RWPE1 (cell line): ENCODE data around the gene SLC20A1.
A peak's percentile ranks its signal among the peaks of the same experiment; 100 is the strongest.

Source experiments
- CTCF ChIA-PET: fragments of 350-600 bp; sonication (Branson Sonifier 250); formaldehyde crosslinking; extraction: SDS; loops from one replicate; lab custom pipeline; 2021; lab: Yijun Ruan, JAX
- POLR2A ChIA-PET: fragments of 400-600 bp; formaldehyde crosslinking; extraction: SDS; loops from one replicate; lab custom pipeline; 2020; ENCODE audit warnings: antibody characterized with exemption; ENCODE audit not compliant: low non-redundant PET; lab: Yijun Ruan, JAX
- DNase-seq: peaks from one replicate; pipeline ENCODE4 v3.0.0; 2012; ENCODE audit warnings: low spot score
- H3K27ac ChIP-seq: fragments of 450-650 bp; 2 replicates; pipeline ENCODE4 v1.5.1; 2017
- TF ChIP-seq, protein P1 (sequence below): fragments of 450-650 bp; conservative IDR thresholded peaks from 2 replicates; pipeline ENCODE4 v1.5.1; 2017; ENCODE audit warnings: low read depth, mild to moderate bottlenecking

Gene SLC20A1

DNA sequence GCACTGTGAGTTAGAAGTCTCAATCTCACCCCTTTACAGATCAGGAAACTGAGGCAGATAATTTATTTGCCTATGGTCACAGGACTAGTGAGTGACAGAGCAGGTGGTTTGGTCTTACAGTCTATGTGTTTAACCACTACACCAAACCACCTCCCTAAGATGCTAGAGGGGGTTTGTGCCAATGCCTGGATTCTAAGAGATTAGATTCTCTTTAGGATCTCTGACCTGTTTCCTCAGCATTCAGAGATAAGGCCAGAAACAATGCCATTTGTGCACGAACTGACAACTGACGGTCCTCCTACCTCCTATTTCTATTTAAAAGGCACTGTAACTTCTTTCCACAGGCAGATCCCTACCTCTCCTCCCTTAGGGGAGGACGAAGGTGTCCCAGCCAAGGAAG lies 2.3 kb upstream of the SLC20A1 start:
- TF ChIP-seq, protein P1, sequence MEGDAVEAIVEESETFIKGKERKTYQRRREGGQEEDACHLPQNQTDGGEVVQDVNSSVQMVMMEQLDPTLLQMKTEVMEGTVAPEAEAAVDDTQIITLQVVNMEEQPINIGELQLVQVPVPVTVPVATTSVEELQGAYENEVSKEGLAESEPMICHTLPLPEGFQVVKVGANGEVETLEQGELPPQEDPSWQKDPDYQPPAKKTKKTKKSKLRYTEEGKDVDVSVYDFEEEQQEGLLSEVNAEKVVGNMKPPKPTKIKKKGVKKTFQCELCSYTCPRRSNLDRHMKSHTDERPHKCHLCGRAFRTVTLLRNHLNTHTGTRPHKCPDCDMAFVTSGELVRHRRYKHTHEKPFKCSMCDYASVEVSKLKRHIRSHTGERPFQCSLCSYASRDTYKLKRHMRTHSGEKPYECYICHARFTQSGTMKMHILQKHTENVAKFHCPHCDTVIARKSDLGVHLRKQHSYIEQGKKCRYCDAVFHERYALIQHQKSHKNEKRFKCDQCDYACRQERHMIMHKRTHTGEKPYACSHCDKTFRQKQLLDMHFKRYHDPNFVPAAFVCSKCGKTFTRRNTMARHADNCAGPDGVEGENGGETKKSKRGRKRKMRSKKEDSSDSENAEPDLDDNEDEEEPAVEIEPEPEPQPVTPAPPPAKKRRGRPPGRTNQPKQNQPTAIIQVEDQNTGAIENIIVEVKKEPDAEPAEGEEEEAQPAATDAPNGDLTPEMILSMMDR: no peak
- ChIA-PET CTCF (interaction anchor here (0.6 to 1.7 kb wide), 2 partner anchors 17 to 43 kb away, joined by 4 to 6 read pairs; no protein-coding TSS in a partner anchor), POLR2A (no interaction called here)
- DNase-seq: no peak
- H3K27ac ChIP-seq: peak overlapping the region; percentile 50

DNA sequence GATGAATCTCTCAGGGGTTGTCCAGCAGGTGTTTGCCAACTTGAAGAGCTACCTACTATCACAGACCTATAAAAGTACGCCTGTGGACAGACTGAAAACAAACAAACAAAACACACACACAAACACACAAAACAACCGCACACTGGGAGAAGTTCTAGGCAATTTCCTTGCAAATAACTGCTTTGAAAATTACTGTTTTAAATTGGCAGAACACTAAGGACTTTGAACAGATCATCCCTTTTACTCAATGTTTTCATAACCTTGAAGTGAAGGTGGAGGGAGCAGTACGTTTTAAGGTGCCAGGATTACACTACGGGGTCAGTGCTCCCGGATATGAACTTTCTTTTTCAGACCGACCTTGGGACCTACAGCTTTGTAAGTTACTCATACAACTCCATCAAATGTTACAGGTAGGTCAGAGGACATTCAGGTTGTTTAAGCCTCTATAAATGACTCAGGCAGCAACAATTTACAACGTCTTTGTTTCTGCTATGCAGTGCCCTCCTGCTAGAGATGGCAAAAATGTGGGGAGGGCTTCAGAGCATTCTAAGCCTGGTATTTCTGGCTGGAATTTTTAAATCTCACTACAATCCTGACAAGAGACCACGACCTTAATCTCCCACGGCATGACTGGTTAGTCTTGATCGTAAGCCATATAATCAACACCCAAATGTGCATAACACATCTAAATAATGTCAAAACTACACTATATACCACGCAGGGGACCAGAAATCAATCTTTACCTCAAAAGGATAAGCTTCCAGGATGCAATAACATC lies 1.4 kb upstream of the SLC20A1 start:
- TF ChIP-seq, protein P1: no peak
- CTCF ChIA-PET: interaction anchor here (0.6 to 1.7 kb wide), 5 partner anchors 18 to 399 kb away, joined by 3 to 6 read pairs (median 3); no protein-coding TSS in a partner anchor
- peak overlapping the region; percentile 95 for H3K27ac ChIP-seq
- POLR2A ChIA-PET: interaction anchor here (0.5 to 2.5 kb wide), 3 partner anchors 19 to 668 kb away, joined by 3 to 11 read pairs (median 3); no protein-coding TSS in a partner anchor
- peak; percentile 86 for DNase-seq

DNA sequence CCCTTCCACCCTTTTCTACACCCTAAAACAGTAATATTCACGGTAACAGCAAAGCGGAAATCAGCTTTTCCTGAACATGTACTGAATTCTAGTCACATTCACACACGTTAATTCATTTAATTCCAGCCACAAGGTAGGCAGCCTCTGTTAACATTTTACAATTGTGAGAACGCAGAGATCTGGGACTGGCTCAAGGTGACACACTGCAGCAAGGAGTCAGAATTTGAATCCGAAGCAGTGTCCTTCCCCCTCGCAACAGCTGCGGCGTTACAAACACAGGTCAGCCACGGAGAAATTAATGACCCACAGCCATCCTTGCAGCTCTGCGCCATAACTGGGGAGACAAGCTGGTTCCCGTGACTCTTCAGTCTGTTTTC lies 818 bp upstream of the SLC20A1 start:
- CTCF ChIA-PET: interaction anchor here (0.6 to 1.7 kb wide), 8 partner anchors 19 to 399 kb away, joined by 3 to 6 read pairs (median 3); no protein-coding TSS in a partner anchor
- POLR2A ChIA-PET: interaction anchor here (0.5 to 2.5 kb wide), 5 partner anchors 18 to 669 kb away, joined by 3 to 11 read pairs (median 7); no protein-coding TSS in a partner anchor
- DNase-seq: no peak
- H3K27ac ChIP-seq: peak overlapping the region; percentile 95
- TF ChIP-seq, protein P1: no peak

DNA sequence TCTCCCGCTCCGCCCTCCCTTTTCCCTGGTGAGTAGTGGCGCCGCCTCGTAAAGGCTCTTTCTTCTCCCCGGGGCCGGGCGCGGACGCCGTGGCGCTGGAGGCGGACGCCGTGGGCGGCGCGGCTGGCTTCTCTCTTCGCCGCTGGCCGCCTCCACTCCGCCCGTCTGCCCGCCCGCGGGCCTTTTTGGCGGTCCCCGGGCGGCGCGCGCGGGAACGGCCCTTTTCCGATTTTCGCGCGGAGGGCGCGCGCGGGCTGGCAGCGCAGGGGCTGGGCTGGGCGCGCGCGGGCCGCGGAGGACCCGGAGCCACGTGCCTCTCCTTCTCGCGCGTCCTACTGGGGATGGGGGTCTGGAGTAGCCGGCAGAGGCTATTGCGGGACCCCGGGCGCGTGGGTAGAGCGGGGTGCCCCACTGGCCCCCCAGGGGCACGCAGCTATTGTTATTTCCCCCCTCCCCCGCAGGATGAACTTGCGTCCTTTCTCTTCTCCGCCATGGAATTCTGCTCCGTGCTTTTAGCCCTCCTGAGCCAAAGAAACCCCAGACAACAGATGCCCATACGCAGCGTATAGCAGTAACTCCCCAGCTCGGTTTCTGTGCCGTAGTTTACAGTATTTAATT lies 472 bp downstream of the SLC20A1 start:
- peak overlapping the region; percentile 95 for H3K27ac ChIP-seq
- ChIA-PET CTCF (interaction anchor here (0.6 to 2.3 kb wide), 3 partner anchors 18 to 93 kb away, joined by 4 to 7 read pairs (median 5); no protein-coding TSS in a partner anchor), POLR2A (interaction anchor here (0.5 to 2.5 kb wide), 3 partner anchors 21 to 79 kb away, joined by 4 to 11 read pairs (median 9); no protein-coding TSS in a partner anchor)
- TF ChIP-seq, protein P1: no peak
- no peak for DNase-seq

DNA sequence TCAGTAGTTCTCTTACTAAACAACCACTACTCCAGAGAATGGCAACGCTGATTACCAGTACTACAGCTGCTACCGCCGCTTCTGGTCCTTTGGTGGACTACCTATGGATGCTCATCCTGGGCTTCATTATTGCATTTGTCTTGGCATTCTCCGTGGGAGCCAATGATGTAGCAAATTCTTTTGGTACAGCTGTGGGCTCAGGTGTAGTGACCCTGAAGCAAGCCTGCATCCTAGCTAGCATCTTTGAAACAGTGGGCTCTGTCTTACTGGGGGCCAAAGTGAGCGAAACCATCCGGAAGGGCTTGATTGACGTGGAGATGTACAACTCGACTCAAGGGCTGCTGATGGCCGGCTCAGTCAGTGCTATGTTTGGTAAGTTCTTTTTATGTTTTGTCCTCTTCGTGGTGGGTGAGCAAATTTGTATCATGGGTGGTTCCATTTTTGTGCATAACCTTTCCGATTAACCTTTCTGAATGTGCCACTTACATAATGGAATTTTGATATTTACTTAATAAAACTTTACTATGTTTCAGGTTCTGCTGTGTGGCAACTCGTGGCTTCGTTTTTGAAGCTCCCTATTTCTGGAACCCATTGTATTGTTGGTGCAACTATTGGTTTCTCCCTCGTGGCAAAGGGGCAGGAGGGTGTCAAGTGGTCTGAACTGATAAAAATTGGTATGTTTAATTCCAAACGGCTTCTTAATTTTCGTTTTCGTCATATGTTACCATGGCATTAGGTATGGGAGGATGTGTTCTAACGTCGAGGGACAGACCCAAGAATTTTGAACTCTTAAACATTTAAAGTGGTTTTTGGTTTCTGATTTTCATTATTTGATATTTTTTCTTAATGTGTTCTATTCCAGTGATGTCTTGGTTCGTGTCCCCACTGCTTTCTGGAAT lies 1.3 kb downstream of the SLC20A1 start:
- CTCF ChIA-PET: interaction anchor here (0.6 to 2.3 kb wide), 5 partner anchors 21 to 80 kb away, joined by 3 to 7 read pairs (median 4); no protein-coding TSS in a partner anchor
- TF ChIP-seq, protein P1: no peak
- no peak for DNase-seq
- peak overlapping the region; percentile 95 for H3K27ac ChIP-seq
- POLR2A ChIA-PET: interaction anchor here (0.5 to 1.0 kb wide), 2 partner anchors 59 to 79 kb away, joined by 4 to 9 read pairs; no protein-coding TSS in a partner anchor
